ENCODE results near the gene ALG13.
"Not testable (repeated sequence)": the region's sequence is repeated elsewhere in the genome, so short reads cannot be mapped to it uniquely, and the experiment has no call there.

ALG13 gene

DNA sequence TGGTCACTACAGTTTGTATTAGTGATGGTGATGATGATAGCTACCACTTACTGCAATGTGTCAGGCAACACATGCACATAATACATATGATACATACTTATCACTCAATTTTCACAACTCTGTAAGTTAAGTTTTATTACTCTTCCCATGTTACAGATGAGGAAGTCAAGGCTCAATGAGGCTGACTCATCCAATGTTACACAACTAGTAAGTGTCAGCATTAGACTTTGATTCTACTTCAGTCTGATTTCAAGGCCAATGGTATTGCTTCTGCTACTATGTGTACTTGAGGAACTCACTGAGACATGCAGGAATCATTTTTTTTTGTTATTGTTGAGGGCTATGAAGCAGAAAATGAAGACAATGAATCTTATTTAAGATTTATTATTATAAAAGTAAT lies 98.6 kb downstream of the ALG13 start:
- no peaks in the 10 kb centered on the region for H3K27me3 ChIP-seq (ENCODE audit: insufficient read depth, low read depth)
- H3K79me2 ChIP-seq (ENCODE audit: insufficient read depth, low read depth), result no peaks in the 10 kb centered on the region
- H2AFZ ChIP-seq (ENCODE audit: low read depth), result no peak overlapping the region
- no peak overlapping the region for H3K9ac ChIP-seq
- H3K4me2 ChIP-seq, result no peak overlapping the region
- no peaks in the 10 kb centered on the region for H3K36me3 ChIP-seq (ENCODE audit: insufficient read depth)
- no peak overlapping the region for H3K4me3 ChIP-seq (IDR thresholded peaks at IDR 0.05; ENCODE audit: insufficient read depth, low read depth, low read length)
- no peaks in the 10 kb centered on the region for H3K4me1 ChIP-seq (ENCODE audit: low read depth, poor library complexity, severe bottlenecking)
- TF ChIP-seq, protein P1, sequence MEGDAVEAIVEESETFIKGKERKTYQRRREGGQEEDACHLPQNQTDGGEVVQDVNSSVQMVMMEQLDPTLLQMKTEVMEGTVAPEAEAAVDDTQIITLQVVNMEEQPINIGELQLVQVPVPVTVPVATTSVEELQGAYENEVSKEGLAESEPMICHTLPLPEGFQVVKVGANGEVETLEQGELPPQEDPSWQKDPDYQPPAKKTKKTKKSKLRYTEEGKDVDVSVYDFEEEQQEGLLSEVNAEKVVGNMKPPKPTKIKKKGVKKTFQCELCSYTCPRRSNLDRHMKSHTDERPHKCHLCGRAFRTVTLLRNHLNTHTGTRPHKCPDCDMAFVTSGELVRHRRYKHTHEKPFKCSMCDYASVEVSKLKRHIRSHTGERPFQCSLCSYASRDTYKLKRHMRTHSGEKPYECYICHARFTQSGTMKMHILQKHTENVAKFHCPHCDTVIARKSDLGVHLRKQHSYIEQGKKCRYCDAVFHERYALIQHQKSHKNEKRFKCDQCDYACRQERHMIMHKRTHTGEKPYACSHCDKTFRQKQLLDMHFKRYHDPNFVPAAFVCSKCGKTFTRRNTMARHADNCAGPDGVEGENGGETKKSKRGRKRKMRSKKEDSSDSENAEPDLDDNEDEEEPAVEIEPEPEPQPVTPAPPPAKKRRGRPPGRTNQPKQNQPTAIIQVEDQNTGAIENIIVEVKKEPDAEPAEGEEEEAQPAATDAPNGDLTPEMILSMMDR (conservative IDR thresholded peaks at IDR 0.05; ENCODE audit: low read depth, low read length), result no peak
- H3K27ac ChIP-seq, result no peak overlapping the region
- no peaks in the 10 kb centered on the region for H4K20me1 ChIP-seq (ENCODE audit: insufficient read depth)

DNA sequence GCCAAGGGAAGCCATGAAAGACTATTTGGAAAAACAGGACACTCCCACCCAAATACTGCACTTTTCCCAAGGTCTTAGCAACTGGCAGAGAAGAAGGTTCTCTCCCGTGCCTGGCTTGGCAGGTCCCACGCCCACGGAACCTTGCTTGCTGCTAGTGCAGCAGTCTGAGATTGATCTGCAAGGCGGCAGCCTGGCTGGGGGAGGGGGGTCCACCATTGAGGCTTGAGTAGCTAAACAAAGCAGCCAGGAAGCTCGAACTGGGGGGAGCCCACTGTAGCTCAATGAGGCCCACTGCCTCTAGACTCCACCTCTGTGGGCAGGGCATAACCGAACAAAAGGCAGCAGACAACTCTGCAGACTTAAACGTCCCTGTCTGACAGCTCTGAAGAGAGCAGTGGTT lies 103.7 kb downstream of the ALG13 start:
- Histone ChIP-seq H3K79me2 (ENCODE audit: insufficient read depth, low read depth) (no peaks in the 10 kb centered on the region), H3K36me3 (ENCODE audit: insufficient read depth) (no peaks in the 10 kb centered on the region), H4K20me1 (ENCODE audit: insufficient read depth) (no peaks in the 10 kb centered on the region), H2AFZ (ENCODE audit: low read depth) (no peak overlapping the region), H3K9ac (no peak overlapping the region), H3K27me3 (ENCODE audit: insufficient read depth, low read depth) (no peaks in the 10 kb centered on the region), H3K4me3 (IDR thresholded peaks at IDR 0.05; ENCODE audit: insufficient read depth, low read depth, low read length) (no peak overlapping the region), H3K4me2 (no peak overlapping the region), H3K4me1 (ENCODE audit: low read depth, poor library complexity, severe bottlenecking) (no peaks in the 10 kb centered on the region), H3K27ac (no peak overlapping the region)
- TF ChIP-seq, protein P1 (conservative IDR thresholded peaks at IDR 0.05; ENCODE audit: low read depth, low read length), result no peak

DNA sequence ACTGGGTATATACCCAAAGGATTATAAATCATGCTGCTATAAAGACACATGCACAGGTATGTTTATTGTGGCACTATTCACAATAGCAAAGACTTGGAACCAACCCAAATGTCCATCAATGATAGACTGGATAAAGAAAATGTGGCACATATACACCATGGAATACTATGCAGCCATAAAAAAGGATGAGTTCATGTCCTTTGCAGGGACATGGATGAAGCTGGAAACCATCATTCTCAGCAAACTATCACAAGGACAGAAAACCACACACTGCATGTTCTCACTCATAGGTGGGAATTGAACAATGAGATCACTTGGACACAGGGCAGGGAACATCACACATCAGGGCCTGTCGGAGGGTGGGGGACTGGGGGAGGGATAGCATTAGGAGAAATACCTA lies 109.1 kb downstream of the ALG13 start:
- H2AFZ ChIP-seq (ENCODE audit: low read depth); H3K27me3 ChIP-seq (ENCODE audit: insufficient read depth, low read depth); H3K79me2 ChIP-seq (ENCODE audit: insufficient read depth, low read depth); H3K9ac ChIP-seq; H4K20me1 ChIP-seq (ENCODE audit: insufficient read depth); H3K4me1 ChIP-seq (ENCODE audit: low read depth, poor library complexity, severe bottlenecking); H3K27ac ChIP-seq; H3K4me2 ChIP-seq; H3K4me3 ChIP-seq (IDR thresholded peaks at IDR 0.05; ENCODE audit: insufficient read depth, low read depth, low read length); H3K36me3 ChIP-seq (ENCODE audit: insufficient read depth): not testable (repeated sequence)

All from KMS-11 (cell line).